Measurements from ENCODE around the gene FYN. TPM values are rescaled to one million over a fixed set of nuclear protein-coding genes. Genes with fewer than 3 reads are reported as not detected.

Gene FYN
- total and polyA plus RNA-seq, 2 of the 8 experiments (the other 6 are each of a cell fraction or from before 2014, with no cell fraction given) = 46.8 to 97.2 TPM

GRCh38 chr6:111813677-111814310 lies 59.5 kb downstream of the FYN start:
- H3K27ac ChIP-seq (ENCODE audit: low read depth, low read length) = no peak overlapping the region
- H3K56ac ChIP-seq (replicated peaks; ENCODE audit: insufficient read length, low read depth, low read length) = no peak overlapping the region
- FAIRE-seq (no peak), DNase-seq (ENCODE audit: low read depth in 1 of 2, low spot score in 2 of 2) (no peak)
- peaks cover 4% of the 10 kb centered on the region; the same call in 1 of the 2 replicates for H3K79me1 ChIP-seq (ENCODE audit: low read depth, low read length)
- peaks cover 0 to 3% (median 0%) of the 10 kb centered on the region in 4 experiments; a peak in 1 of 7 replicates for H3K4me1 ChIP-seq (replicated peaks in 1 of 4; ENCODE audit: control insufficient read depth in 3 of 4, insufficient read depth in 4 of 4, low read length in 3 of 4)
- H3K9ac ChIP-seq (replicated peaks in 1 of 4; ENCODE audit: extremely low read depth in 1 of 4, low read depth in 3 of 4, low read length in 3 of 4) = no peak overlapping the region
- 94% methylated on average over 8 of the region's 8 CpGs; no CpG with 5 or more reads in 1 of the 2 experiments for WGBS, 2 experiments (ENCODE audit: extremely low coverage in 1 of 2, insufficient coverage in 1 of 2, insufficient read length in 1 of 2, insufficient replicate concordance in 2 of 2, low coverage in 1 of 2, low lambda C conversion rate in 2 of 2, missing lambda C conversion rate in 1 of 2)
- no peak overlapping the region for H2BK120ac ChIP-seq (replicated peaks; ENCODE audit: low read depth, low read length)
- H3K9me3 ChIP-seq (ENCODE audit: insufficient read depth in 2 of 2, low read depth in 1 of 2, low read length in 1 of 2) = no peaks in the 10 kb centered on the region
- no peak overlapping the region for H3K23ac ChIP-seq (ENCODE audit: insufficient read length)
- H3K4me3 ChIP-seq (ENCODE audit: extremely low read depth in 1 of 4, insufficient read depth in 2 of 4, low read depth in 3 of 4, low read length in 4 of 4) = no peak overlapping the region
- POLR2A ChIA-PET (ENCODE audit: partially characterized antibody) = interaction anchor here (1.2 kb wide), 1 partner anchor 10 kb away, joined by 3 read pairs; no protein-coding TSS in a partner anchor
- H3K14ac ChIP-seq (ENCODE audit: insufficient read length) = no peak overlapping the region
- H2BK12ac ChIP-seq (ENCODE audit: low read depth, low read length) = no peak overlapping the region
- H2BK5ac ChIP-seq (ENCODE audit: low read depth, low read length) = no peak overlapping the region
- H4K20me1 ChIP-seq (replicated peaks in 1 of 2; ENCODE audit: control insufficient read depth in 1 of 2, insufficient read depth in 2 of 2, low read length in 2 of 2) = no peaks in the 10 kb centered on the region
- no peak overlapping the region; the same call in 1 of the 2 replicates for H3K18ac ChIP-seq (ENCODE audit: extremely low read depth, low read length)
- no peaks in the 10 kb centered on the region for H3K36me3 ChIP-seq (ENCODE audit: control insufficient read depth in 2 of 4, insufficient read depth in 4 of 4, low read length in 3 of 4)
- no peak overlapping the region for H4K91ac ChIP-seq (replicated peaks; ENCODE audit: insufficient read length, low read length)
- H4K5ac ChIP-seq (ENCODE audit: insufficient read length, low read depth, low read length) = no peak overlapping the region
- no peak overlapping the region for H3K4ac ChIP-seq (replicated peaks; ENCODE audit: insufficient read length, low read depth, low read length)
- no peaks in the 10 kb centered on the region for H3K23me2 ChIP-seq (ENCODE audit: low read depth, low read length)
- no peak for TF ChIP-seq RNF2 (IDR thresholded peaks at IDR 0.05; ENCODE audit: borderline replicate concordance, low read depth, low read length, missing control alignments, poor library complexity, severe bottlenecking)
- TF ChIP-seq KDM1A (IDR thresholded peaks at IDR 0.05; ENCODE audit: borderline replicate concordance, low read length) = no peak
- TF ChIP-seq EP300 (IDR thresholded peaks at IDR 0.05; ENCODE audit: borderline replicate concordance in 1 of 2, low read depth in 2 of 2, low read length in 2 of 2) = no peak
- no peak for TF ChIP-seq TAF7 (optimal IDR thresholded peaks at IDR 0.05; ENCODE audit: borderline replicate concordance, low read depth, low read length)
- TF ChIP-seq E2F6 (IDR thresholded peaks at IDR 0.05) = no peak
- TF ChIP-seq SAP30 (IDR thresholded peaks at IDR 0.05; ENCODE audit: insufficient read depth, insufficient replicate concordance, low read length) = no peak
- no peak for TF ChIP-seq SRF (IDR thresholded peaks at IDR 0.05; ENCODE audit: low read depth, low read length)
- TF ChIP-seq CREB1 (IDR thresholded peaks at IDR 0.05) = no peak
- TF ChIP-seq NRF1 (IDR thresholded peaks at IDR 0.05; ENCODE audit: low read depth, low read length) = no peak
- no peak overlapping the region for H4K8ac ChIP-seq (ENCODE audit: extremely low read depth, insufficient read depth, low read length)
- no peak overlapping the region for H2BK20ac ChIP-seq (ENCODE audit: low read length)
- peaks cover 0 to 1% of the 10 kb centered on the region in 2 experiments; a peak in 1 of 4 replicates for H3K79me2 ChIP-seq (ENCODE audit: control insufficient read depth in 1 of 2, insufficient read depth in 2 of 2, low read length in 2 of 2)
- no peak overlapping the region for H2BK15ac ChIP-seq (ENCODE audit: low read length)
- H3K27me3 ChIP-seq (replicated peaks in 1 of 4; ENCODE audit: control insufficient read depth in 3 of 4, extremely low read depth in 1 of 4, insufficient read depth in 3 of 4, low read length in 3 of 4) = no peaks in the 10 kb centered on the region
- H2AFZ ChIP-seq (ENCODE audit: low read length) = no peak overlapping the region
- CTCF ChIA-PET (ENCODE audit: partially characterized antibody) = interaction anchor here (0.9 to 1.5 kb wide), 4 partner anchors 11 to 215 kb away, joined by 3 to 8 read pairs (median 5); no protein-coding TSS in a partner anchor
- H3K4me2 ChIP-seq (ENCODE audit: insufficient read depth in 1 of 2, low read depth in 2 of 2, low read length in 2 of 2) = no peak overlapping the region
- no peak overlapping the region for H2AK5ac ChIP-seq (ENCODE audit: low read depth, low read length)
